ENCODE data around the gene MYH14. TPM values are rescaled to one million over a fixed set of nuclear protein-coding genes. Genes with fewer than 3 reads are reported as not detected.

MYH14 gene
- total and polyA plus RNA-seq, 2 of the 8 experiments (the other 6 are each of a cell fraction or from before 2014, with no cell fraction given) = 17.3 to 28.6 TPM

DNA sequence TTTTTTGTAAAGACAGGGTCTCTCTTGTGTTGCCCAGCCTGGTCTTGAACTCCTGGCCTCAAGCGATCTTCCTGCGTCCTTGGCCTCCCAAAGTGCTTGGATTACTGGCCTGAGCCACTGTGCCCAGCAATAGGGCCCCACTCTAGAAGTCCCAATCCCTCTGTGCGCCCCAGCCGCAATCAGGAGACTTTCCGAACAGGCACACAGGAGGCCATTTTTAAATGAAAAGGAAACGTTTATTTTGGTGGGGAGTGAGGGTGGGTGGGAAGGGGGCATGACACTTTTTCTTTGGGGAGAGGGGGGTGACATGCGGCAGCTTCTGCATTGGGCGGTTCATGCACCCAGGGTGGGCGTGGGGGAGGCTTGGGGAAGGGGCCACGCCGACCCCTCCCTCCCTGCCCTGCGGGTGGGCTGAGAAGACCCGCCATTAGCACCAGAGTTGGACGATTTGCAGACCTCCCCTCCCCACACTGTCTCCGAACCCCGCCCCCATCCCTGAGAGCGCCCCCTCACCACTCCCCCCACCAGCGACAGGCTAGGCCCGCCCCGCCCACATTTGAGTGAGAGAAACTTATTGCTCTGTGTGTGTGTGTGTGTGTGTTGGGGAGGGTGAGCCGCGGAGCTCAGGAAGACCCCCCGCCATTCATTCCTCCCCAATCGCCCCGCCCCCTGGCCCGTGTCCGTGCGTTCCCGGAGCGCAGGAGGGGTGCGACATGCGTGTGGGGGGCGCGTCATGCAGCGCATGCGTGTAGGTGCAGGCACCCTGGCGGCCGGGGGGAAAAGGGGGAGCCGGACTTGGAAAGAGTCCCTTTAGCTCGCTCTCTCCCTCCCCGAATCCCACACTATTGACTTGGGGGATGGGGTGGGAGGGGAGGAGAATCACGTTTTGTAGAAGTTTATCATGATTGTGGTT lies 108.6 kb downstream of the MYH14 start (continued):
- no peak for TF ChIP-seq RNF2 (IDR thresholded peaks at IDR 0.05; ENCODE audit: borderline replicate concordance, low read depth, low read length, missing control alignments, poor library complexity, severe bottlenecking)
- no peak for TF ChIP-seq NANOG (IDR thresholded peaks at IDR 0.05; ENCODE audit: insufficient read depth, low read depth, low read length, poor library complexity, severe bottlenecking)
- no peak for TF ChIP-seq SAP30 (IDR thresholded peaks at IDR 0.05; ENCODE audit: insufficient read depth, insufficient replicate concordance, low read length)
- TF ChIP-seq, protein P1, sequence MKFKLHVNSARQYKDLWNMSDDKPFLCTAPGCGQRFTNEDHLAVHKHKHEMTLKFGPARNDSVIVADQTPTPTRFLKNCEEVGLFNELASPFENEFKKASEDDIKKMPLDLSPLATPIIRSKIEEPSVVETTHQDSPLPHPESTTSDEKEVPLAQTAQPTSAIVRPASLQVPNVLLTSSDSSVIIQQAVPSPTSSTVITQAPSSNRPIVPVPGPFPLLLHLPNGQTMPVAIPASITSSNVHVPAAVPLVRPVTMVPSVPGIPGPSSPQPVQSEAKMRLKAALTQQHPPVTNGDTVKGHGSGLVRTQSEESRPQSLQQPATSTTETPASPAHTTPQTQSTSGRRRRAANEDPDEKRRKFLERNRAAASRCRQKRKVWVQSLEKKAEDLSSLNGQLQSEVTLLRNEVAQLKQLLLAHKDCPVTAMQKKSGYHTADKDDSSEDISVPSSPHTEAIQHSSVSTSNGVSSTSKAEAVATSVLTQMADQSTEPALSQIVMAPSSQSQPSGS (IDR thresholded peaks at IDR 0.05; ENCODE audit: low read length) = no peak
- no peak for TF ChIP-seq RFX5 (IDR thresholded peaks at IDR 0.05; ENCODE audit: borderline replicate concordance, low read depth, low read length)
- TF ChIP-seq RAD21 (IDR thresholded peaks at IDR 0.05 in 1 of 2, conservative IDR thresholded peaks at IDR 0.05 in 1 of 2; ENCODE audit: low read depth in 2 of 2, low read length in 2 of 2) = no peak
- peak; percentile 44 for TF ChIP-seq ASH2L (IDR thresholded peaks at IDR 0.05; ENCODE audit: low read length)
- TF ChIP-seq EGR1 (IDR thresholded peaks at IDR 0.05; ENCODE audit: borderline replicate concordance, low read depth, low read length) = no peak
- no peak for TF ChIP-seq CTCF (IDR thresholded peaks at IDR 0.05; ENCODE audit: control extremely low read depth in 1 of 3, insufficient read depth in 1 of 3, low read depth in 1 of 3, low read length in 3 of 3)
- no peak for TF ChIP-seq SUZ12 (IDR thresholded peaks at IDR 0.05; ENCODE audit: low read length)
- no peak for TF ChIP-seq TAF7 (optimal IDR thresholded peaks at IDR 0.05; ENCODE audit: borderline replicate concordance, low read depth, low read length)
- no peak for TF ChIP-seq BRCA1 (IDR thresholded peaks at IDR 0.05; ENCODE audit: low read depth, low read length)
- TF ChIP-seq HDAC2 (IDR thresholded peaks at IDR 0.05; ENCODE audit: borderline replicate concordance in 1 of 2, low read depth in 2 of 2, low read length in 2 of 2) = 0 out of 4 replicates have a peak, but pooled peaks of 1 of the 2 experiments have one; percentile 73
- TF ChIP-seq SP4 (IDR thresholded peaks at IDR 0.05; ENCODE audit: low read length) = no peak
- TF ChIP-seq RXRA (IDR thresholded peaks at IDR 0.05; ENCODE audit: insufficient read depth, low read depth, low read length) = no peak
- TF ChIP-seq SP2 (IDR thresholded peaks at IDR 0.05; ENCODE audit: low read length) = no peak
- no peak for TF ChIP-seq CHD2 (IDR thresholded peaks at IDR 0.05; ENCODE audit: low read length)
